Measurements from ENCODE around the gene U2AF2.
"Not testable (repeated sequence)": the region's sequence is repeated elsewhere in the genome, so short reads cannot be mapped to it uniquely, and the experiment has no call there.

U2AF2 gene

DNA sequence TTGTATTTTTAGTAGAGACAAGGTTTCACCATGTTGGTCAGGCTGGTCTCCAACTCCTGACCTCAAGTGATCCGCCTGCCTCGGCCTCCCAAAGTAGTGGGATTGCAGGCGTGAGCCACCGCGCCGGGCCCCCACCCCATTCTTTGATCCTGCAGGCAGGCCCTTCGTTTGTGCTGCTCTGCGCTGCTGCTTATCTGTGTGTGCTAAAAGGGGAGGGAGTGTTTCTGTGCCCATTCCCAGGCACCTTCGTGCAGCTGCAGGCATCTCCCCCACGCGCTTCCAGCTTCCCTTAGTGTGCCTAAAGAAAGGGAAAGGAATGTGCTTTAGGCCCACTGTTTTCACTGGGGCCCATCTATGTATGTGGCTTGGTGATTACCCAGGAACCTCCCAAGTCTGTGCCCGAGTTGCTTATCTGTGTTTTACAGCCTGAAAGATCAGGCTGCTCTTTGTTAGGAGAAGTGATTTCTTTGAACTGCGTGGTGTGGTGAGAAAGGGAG lies 47.3 kb downstream of the U2AF2 start:
- Histone ChIP-seq H3K4me3 (ENCODE audit: low read length in 2 of 2) (no peak overlapping the region), H3K9ac (ENCODE audit: low read length in 2 of 2) (no peak overlapping the region), H3K4me1 (ENCODE audit: control insufficient read depth, insufficient read depth, low read length) (no peaks in the 10 kb centered on the region), H3K36me3 (ENCODE audit: control insufficient read depth in 2 of 2, insufficient read depth in 2 of 2, low read length in 2 of 2) (peaks cover 0 to 11% of the 10 kb centered on the region in 2 donors), H3K9me3 (ENCODE audit: control insufficient read depth in 2 of 2, low read length in 2 of 2) (no peaks in the 10 kb centered on the region), H3K27me3 (ENCODE audit: control insufficient read depth in 1 of 2, insufficient read depth in 2 of 2, low read length in 2 of 2) (no peaks in the 10 kb centered on the region), H3K27ac (ENCODE audit: low read length) (no peak overlapping the region)

DNA sequence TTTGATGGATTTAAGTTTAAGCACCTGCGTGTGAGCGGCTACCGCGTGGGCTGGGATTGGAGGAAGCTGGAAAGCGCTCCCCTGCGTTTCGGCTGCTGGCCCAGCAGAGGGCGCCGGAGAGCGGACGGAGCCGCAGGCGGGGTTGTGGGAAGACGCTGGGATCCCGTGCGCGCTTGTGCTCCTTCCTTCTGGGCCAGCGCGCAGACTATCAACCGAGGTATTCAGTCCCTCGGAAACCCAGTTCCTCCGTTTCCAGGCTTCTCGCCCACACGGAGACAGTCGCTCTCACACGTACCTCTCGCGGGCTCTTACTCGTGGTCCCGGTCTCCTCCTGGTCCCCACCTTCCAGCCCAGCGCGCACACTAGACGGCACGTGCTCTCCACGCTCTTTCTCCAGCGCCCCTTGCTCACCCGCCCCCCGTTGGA lies 49.0 kb downstream of the U2AF2 start:
- Histone ChIP-seq H3K9me3 (ENCODE audit: control insufficient read depth in 2 of 2, low read length in 2 of 2) (no peaks in the 10 kb centered on the region), H3K4me1 (ENCODE audit: control insufficient read depth, insufficient read depth, low read length) (no peaks in the 10 kb centered on the region), H3K27me3 (ENCODE audit: control insufficient read depth in 1 of 2, insufficient read depth in 2 of 2, low read length in 2 of 2) (no peaks in the 10 kb centered on the region), H3K36me3 (ENCODE audit: control insufficient read depth in 2 of 2, insufficient read depth in 2 of 2, low read length in 2 of 2) (peaks cover 0 to 6% of the 10 kb centered on the region in 2 donors), H3K4me3 (ENCODE audit: low read length in 2 of 2) (no peak overlapping the region), H3K9ac (ENCODE audit: low read length in 2 of 2) (no peak overlapping the region), H3K27ac (ENCODE audit: low read length) (no peak overlapping the region)

DNA sequence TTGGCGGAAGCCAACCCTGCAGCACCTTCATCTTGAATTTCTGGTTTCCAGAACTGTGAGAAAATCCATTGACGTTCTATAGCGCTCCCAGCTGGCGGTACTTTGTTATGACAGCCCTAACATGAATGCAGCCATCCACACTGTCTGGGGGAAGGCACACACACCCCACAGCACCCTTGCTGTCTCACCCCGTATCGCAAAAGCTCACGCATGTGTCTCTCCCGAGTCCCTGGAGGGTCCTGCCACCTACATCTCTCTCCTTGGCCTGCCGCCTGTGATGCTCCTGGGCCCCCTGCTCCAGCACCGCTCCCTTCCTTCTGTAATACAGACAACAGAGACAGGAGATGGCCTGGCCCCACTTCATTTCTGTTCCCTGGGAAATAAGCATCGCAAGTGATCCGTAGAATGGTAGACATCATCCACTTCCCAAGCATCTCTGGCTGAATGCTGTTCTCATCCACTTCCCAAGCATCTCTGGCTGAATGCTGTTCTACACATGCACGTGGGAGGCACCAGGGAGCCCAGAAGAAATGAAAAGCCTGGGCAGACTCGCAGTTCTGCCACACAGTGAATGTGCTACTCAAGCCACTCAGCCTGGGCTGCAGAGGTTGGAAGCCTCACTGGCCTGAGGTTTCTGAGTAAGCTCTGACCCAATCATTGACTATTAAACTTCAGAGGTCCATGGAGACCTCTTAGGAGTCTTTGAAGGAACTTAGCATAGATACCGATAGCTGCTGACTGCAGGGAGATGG lies 49.8 kb downstream of the U2AF2 start:
- Histone ChIP-seq H3K4me3 (ENCODE audit: low read length in 2 of 2) (no peak overlapping the region), H3K9me3 (ENCODE audit: control insufficient read depth in 2 of 2, low read length in 2 of 2) (no peaks in the 10 kb centered on the region), H3K4me1 (ENCODE audit: control insufficient read depth, insufficient read depth, low read length) (no peaks in the 10 kb centered on the region), H3K9ac (ENCODE audit: low read length in 2 of 2) (no peak overlapping the region), H3K27ac (ENCODE audit: low read length) (no peak overlapping the region), H3K27me3 (ENCODE audit: control insufficient read depth in 1 of 2, insufficient read depth in 2 of 2, low read length in 2 of 2) (no peaks in the 10 kb centered on the region), H3K36me3 (ENCODE audit: control insufficient read depth in 2 of 2, insufficient read depth in 2 of 2, low read length in 2 of 2) (peaks cover 0 to 4% of the 10 kb centered on the region in 2 donors)

DNA sequence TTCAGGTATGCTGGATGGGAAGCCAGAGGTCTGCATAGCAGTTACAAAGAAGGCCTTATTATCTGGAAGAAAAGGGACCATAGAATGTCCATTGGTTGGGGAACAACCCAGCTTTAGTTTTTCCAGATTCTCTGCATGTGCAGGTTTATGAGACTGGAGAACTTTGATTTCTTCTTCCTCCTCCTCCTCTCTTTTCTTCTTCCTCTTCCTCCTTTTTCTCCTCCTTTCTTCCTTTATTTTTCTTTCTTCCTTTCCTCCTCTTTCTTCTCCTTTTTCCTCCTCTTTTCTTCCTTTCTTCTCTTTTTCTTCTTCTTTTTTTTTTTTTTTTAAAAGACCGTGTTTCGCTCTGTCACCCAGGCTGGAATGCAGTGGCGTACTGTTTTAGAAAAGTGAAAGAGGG lies 51.1 kb downstream of the U2AF2 start:
- H3K4me1 ChIP-seq (ENCODE audit: control insufficient read depth, insufficient read depth, low read length): no peaks in the 10 kb centered on the region
- H3K9me3 ChIP-seq (ENCODE audit: control insufficient read depth in 2 of 2, low read length in 2 of 2): no peaks in the 10 kb centered on the region
- no peak overlapping the region for H3K27ac ChIP-seq (ENCODE audit: low read length)
- H3K9ac ChIP-seq (ENCODE audit: low read length in 2 of 2): no peak overlapping the region
- H3K27me3 ChIP-seq (ENCODE audit: control insufficient read depth in 1 of 2, insufficient read depth in 2 of 2, low read length in 2 of 2): no peaks in the 10 kb centered on the region
- H3K4me3 ChIP-seq (ENCODE audit: low read length in 2 of 2): no peak overlapping the region
- H3K36me3 ChIP-seq (ENCODE audit: control insufficient read depth in 2 of 2, insufficient read depth in 2 of 2, low read length in 2 of 2): no peaks in the 10 kb centered on the region

DNA sequence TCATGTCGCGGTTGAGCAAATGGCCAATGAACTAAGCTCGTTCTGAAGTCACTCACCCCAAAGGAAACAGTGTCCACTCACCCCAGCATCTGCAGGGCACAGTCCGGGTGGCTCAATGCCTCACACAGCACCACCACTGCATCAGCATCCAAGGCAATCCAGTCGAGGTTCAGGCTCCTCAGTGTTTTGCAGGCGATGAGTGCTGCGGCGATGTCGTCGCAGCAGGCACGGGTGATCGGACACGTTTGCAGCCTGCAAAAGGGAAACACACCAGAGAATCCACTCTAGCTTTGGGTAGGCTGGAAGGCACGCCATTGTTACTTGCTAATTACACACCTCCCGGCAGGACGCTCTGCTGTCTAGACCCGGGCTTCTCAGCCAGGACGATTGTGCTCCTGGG lies 56.9 kb downstream of the U2AF2 start:
- no peak overlapping the region for H3K9ac ChIP-seq (ENCODE audit: low read length in 2 of 2)
- H3K4me1 ChIP-seq (ENCODE audit: control insufficient read depth, insufficient read depth, low read length): no peaks in the 10 kb centered on the region

DNA sequence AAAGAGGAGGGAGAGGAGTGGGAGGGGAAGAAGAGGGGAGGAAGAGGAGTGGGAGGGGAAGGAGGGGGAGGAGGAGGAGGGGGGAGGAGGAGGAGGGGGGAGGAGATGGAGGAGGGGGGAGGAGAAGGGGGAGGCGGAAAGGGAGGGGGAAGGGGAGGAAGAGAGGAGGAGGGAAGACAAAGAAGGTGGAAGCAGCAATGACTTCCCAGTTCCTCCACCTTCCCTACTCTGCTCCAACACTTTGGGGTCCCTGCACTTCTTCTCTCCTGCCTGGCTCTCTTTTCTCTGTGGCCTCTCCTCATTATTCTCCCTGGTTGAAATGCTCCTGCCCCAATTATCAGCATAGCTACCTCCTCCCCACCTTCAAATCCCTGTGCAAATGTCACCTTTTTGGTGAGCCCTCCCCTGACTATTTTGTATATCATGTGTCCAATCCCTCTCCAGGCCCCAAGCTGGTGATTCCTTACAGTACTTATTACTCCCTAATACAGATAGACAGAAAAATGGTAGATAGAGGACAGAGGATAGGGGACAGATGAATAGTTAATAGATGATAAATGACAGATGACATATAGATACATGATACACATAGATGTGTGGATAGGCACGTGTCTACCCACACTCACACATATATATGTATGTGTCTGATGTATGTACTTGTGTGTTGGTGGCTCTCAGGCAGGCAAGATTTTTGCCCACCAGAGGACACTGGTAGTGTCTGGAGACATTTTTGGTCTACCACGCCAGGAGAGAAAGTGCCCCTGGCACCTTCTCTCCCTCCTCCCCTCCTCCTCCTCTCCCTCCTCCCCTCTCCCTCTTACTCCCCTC lies 58.2 kb downstream of the U2AF2 start:
- Histone ChIP-seq H3K27ac (ENCODE audit: low read length) (no peak overlapping the region), H3K9ac (ENCODE audit: low read length in 2 of 2) (no peak overlapping the region), H3K36me3 (ENCODE audit: control insufficient read depth in 2 of 2, insufficient read depth in 2 of 2, low read length in 2 of 2) (no peaks in the 10 kb centered on the region), H3K27me3 (ENCODE audit: control insufficient read depth in 1 of 2, insufficient read depth in 2 of 2, low read length in 2 of 2) (peaks cover 5 to 13% of the 10 kb centered on the region in 2 donors), H3K4me3 (ENCODE audit: low read length in 2 of 2) (no peak overlapping the region), H3K9me3 (ENCODE audit: control insufficient read depth in 2 of 2, low read length in 2 of 2) (no peaks in the 10 kb centered on the region), H3K4me1 (ENCODE audit: control insufficient read depth, insufficient read depth, low read length) (no peaks in the 10 kb centered on the region)

More for the DNA sequence above, 56.9 kb downstream of the U2AF2 start:
- Histone ChIP-seq H3K27me3 (ENCODE audit: control insufficient read depth in 1 of 2, insufficient read depth in 2 of 2, low read length in 2 of 2) (peaks cover 3 to 4% of the 10 kb centered on the region in 2 donors), H3K27ac (ENCODE audit: low read length) (no peak overlapping the region), H3K9me3 (ENCODE audit: control insufficient read depth in 2 of 2, low read length in 2 of 2) (no peaks in the 10 kb centered on the region), H3K36me3 (ENCODE audit: control insufficient read depth in 2 of 2, insufficient read depth in 2 of 2, low read length in 2 of 2) (no peaks in the 10 kb centered on the region), H3K4me3 (ENCODE audit: low read length in 2 of 2) (no peak overlapping the region)

DNA sequence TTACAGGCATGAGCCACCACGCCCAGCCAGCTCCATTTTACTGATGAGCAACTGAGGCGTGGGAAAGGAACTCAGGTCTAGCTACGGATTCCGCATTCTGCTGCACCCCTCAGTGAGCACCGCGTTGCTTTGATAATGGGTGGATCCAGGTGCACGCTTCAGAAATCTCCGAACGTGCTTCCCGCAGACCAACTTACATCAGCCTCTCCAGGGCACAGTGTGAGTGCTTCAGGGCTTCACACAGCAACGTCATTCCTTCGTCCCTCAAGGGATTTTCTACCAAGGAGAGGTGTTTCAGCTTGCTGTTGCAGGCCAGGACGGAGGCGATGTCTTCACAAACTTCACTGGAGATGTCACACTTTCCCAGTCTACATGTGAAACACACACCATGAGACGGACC lies 61.7 kb downstream of the U2AF2 start:
- Histone ChIP-seq H3K4me1 (ENCODE audit: control insufficient read depth, insufficient read depth, low read length) (no peaks in the 10 kb centered on the region), H3K27me3 (ENCODE audit: control insufficient read depth in 1 of 2, insufficient read depth in 2 of 2, low read length in 2 of 2) (peaks cover 15 to 26% of the 10 kb centered on the region in 2 donors), H3K9me3 (ENCODE audit: control insufficient read depth in 2 of 2, low read length in 2 of 2) (peaks cover 0 to 5% of the 10 kb centered on the region in 2 donors), H3K4me3 (ENCODE audit: low read length in 2 of 2) (no peak overlapping the region), H3K36me3 (ENCODE audit: control insufficient read depth in 2 of 2, insufficient read depth in 2 of 2, low read length in 2 of 2) (no peaks in the 10 kb centered on the region), H3K9ac (ENCODE audit: low read length in 2 of 2) (no peak overlapping the region), H3K27ac (ENCODE audit: low read length) (no peak overlapping the region)

DNA sequence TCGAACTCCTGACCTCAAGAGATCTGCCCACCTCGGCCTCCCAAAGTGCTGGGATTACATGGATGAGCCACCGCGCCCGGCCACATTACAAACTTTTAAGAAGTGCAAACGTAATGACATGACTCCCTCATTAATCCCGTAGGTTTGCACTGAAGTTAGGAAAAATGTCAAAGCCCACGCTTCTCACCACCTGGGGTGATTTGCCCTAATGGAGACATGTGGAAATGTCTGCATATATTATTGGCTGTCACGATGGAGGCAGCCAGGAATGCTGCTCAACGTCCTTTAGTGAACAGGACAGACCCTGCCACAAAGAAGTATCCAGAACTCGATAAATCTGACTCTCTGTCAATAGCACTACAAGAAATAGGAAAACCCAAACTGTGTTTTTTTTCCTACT lies 62.4 kb downstream of the U2AF2 start:
- Histone ChIP-seq H3K9ac (ENCODE audit: low read length in 2 of 2) (no peak overlapping the region), H3K27ac (ENCODE audit: low read length) (no peak overlapping the region), H3K4me1 (ENCODE audit: control insufficient read depth, insufficient read depth, low read length) (no peaks in the 10 kb centered on the region), H3K4me3 (ENCODE audit: low read length in 2 of 2) (no peak overlapping the region), H3K27me3 (ENCODE audit: control insufficient read depth in 1 of 2, insufficient read depth in 2 of 2, low read length in 2 of 2) (peaks cover 15 to 26% of the 10 kb centered on the region in 2 donors), H3K36me3 (ENCODE audit: control insufficient read depth in 2 of 2, insufficient read depth in 2 of 2, low read length in 2 of 2) (no peaks in the 10 kb centered on the region), H3K9me3 (ENCODE audit: control insufficient read depth in 2 of 2, low read length in 2 of 2) (peaks cover 3 to 5% of the 10 kb centered on the region in 2 donors)

DNA sequence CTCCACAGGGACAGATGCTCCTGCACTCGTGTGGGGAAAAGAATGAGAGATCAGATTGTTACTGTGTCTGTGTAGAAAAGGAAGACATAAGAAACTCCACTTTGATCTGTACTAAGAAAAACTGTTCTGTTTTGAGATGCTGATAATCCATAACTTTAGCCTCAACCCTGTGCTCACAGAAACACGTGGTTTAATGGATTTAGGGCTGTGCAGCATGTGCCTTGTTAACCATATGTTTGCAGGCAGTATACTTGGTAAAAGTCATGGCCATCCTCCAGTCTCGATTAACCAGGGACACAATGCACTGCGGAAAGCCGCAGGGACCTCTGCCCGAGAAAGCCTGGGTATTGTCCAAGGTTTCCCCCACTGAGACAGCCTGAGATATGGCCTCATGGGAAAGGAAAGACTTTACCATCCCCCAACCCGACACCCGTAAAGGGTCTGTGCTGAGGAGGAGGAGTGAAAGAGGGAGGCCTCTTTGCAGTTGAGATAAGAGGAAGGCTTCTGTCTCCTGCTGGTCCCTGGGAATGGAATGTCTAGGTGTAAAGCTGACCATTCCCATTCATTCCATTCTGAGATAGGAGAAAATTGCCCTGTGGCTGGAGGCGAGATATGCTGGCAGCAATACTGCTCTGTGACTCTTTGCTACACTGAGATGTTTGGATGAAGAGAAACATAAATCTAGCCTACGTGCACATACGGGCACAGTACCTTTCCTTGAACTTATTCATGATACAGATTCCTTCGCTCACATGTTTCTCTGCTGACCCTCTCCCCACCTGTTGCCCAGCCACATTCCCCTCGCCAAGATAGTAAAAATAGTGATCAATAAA lies 63.3 kb downstream of the U2AF2 start:
- H3K36me3 ChIP-seq (ENCODE audit: control insufficient read depth in 2 of 2, insufficient read depth in 2 of 2, low read length in 2 of 2); H3K9me3 ChIP-seq (ENCODE audit: control insufficient read depth in 2 of 2, low read length in 2 of 2); H3K9ac ChIP-seq (ENCODE audit: low read length in 2 of 2); H3K4me3 ChIP-seq (ENCODE audit: low read length in 2 of 2); H3K27ac ChIP-seq (ENCODE audit: low read length); H3K4me1 ChIP-seq (ENCODE audit: control insufficient read depth, insufficient read depth, low read length): not testable (repeated sequence)
- H3K27me3 ChIP-seq (ENCODE audit: control insufficient read depth in 1 of 2, insufficient read depth in 2 of 2, low read length in 2 of 2): peaks cover 15 to 26% of the 10 kb centered on the region in 2 donors

DNA sequence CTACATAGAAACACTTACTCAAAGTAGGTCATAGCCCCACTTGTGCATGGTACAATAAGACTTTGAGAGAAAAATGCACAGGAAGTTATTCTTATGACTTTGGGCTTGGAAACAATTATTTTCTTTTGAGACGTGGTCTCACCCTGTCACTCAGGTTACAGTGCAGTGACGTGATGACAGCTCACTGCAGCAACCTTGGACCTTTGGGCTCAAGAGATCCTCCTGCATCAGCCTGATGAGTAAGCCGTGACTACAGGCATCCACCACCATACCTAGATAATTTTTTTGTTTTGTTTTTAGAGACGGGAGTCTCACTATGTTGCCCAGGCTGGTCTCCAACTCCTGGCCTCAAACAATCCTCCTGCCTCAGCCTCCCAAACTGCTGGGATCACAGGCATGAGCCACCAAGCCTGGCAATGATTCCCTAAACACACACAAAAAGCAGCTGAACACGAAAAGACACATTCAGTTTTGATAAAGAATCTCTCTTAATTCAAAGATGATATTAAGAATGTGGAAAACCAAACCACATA lies 65.4 kb downstream of the U2AF2 start:
- H3K27me3 ChIP-seq (ENCODE audit: control insufficient read depth in 1 of 2, insufficient read depth in 2 of 2, low read length in 2 of 2): peaks cover 15 to 26% of the 10 kb centered on the region in 2 donors
- no peak overlapping the region for H3K27ac ChIP-seq (ENCODE audit: low read length)
- no peak overlapping the region for H3K9ac ChIP-seq (ENCODE audit: low read length in 2 of 2)
- H3K4me1 ChIP-seq (ENCODE audit: control insufficient read depth, insufficient read depth, low read length): no peaks in the 10 kb centered on the region
- peaks cover 5 to 7% of the 10 kb centered on the region in 2 donors for H3K9me3 ChIP-seq (ENCODE audit: control insufficient read depth in 2 of 2, low read length in 2 of 2)
- H3K36me3 ChIP-seq (ENCODE audit: control insufficient read depth in 2 of 2, insufficient read depth in 2 of 2, low read length in 2 of 2): no peaks in the 10 kb centered on the region
- H3K4me3 ChIP-seq (ENCODE audit: low read length in 2 of 2): no peak overlapping the region
